Stimulated activated CD4-positive, alpha-beta T cell treated with anti-CD3 and anti-CD28 coated beads, Interleukin-2, amount 100 ng/mL, for 4 hours (primary cell): ENCODE results near the gene C1orf21.

Source experiments
- DNase-seq: peaks from one replicate; pipeline ENCODE4 v3.0.0-alpha.2; 2020; ENCODE audit warnings: low read depth

The C1orf21 gene

GRCh38 chr1:184387069-184387475 lies 243 bp downstream of the C1orf21 start:
- no peak for DNase-seq

- no peak for DNase-seq
Measured at GRCh38 chr1:184387476-184388318, 868 bp downstream of the C1orf21 start.

GRCh38 chr1:184388319-184388889 lies 1.6 kb downstream of the C1orf21 start:
- DNase-seq: no peak

- DNase-seq: no peak
Measured at GRCh38 chr1:184388971-184389370, 2.1 kb downstream of the C1orf21 start.

- no peak for DNase-seq
Measured at GRCh38 chr1:184389446-184389845, 2.6 kb downstream of the C1orf21 start.

GRCh38 chr1:184390889-184391288 lies 4.1 kb downstream of the C1orf21 start:
- DNase-seq: no peak

- no peak for DNase-seq
Measured at GRCh38 chr1:184392067-184392466, 5.2 kb downstream of the C1orf21 start.

DNA sequence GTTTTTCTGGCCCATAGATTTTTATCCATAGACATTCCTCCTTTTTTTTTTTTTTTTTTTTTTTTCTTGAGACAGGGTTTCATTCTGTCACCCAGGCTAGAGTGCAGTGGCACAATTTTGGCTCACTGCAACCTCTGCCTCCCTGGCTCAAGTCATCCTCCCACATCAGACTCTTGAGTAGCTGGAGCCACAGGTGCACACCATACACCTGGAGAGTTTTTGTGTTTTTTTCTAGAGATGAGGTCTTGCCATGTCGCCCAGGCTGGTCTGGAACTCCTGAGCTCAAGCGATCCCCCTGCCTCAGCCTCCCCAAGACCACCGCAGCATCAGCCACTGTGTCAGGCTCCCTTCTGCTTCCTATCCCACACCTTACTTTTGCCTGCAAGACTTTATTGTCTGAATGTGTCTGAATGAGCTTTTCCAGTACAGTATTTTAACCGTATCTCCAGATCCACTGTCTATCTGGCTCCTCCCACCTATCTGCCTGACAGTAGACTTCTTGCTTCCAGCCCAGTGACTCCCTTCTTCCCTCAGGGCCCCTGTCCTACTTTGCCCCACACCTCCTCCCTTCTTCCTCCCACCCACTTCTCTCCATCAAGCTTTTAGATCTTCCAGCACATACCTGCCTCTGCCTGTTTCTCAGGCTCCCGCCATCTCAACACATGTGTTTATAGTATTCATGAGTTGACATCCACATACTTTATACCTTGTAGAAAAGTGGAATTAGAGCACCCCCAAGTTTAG lies 6.1 kb downstream of the C1orf21 start:
- no peak for DNase-seq

DNA sequence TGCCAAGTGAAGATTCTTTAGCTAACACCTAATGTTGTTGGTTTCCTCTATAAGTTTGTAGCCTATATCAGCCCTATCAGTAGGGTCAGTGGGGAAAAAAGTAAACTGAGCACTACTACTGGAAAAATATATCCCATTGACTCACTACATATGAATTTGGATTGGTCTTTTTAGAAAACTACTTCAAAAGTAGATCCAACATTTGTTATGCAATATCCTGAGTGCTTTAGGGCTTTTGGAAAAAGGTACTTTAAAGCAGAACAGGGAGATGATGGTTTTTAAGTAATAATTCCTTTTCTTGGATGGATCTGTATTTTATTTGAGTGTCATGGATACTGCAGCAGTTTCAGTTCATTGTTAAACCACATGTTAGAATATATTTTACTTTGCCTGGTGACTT lies 7.1 kb downstream of the C1orf21 start:
- no peak for DNase-seq

DNA sequence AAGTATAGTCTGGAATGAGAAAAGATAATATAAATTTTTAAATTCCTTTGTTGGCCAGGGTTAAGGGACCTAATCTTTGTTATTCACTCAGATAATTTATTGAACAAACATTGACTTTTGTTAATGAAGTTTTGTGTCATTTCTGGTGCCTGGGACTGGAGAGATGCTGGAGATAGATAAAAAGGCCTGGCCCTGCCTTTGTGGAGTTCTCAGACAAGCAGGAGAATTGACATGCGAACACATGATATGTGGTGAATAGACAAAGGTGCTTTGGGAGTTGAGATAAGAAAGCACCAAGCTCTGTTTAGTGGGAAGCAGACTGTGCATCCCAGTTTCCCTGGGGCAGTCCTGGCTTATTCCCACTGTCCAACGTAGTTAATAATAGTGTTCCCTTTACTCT lies 8.5 kb downstream of the C1orf21 start:
- no peak for DNase-seq

DNA sequence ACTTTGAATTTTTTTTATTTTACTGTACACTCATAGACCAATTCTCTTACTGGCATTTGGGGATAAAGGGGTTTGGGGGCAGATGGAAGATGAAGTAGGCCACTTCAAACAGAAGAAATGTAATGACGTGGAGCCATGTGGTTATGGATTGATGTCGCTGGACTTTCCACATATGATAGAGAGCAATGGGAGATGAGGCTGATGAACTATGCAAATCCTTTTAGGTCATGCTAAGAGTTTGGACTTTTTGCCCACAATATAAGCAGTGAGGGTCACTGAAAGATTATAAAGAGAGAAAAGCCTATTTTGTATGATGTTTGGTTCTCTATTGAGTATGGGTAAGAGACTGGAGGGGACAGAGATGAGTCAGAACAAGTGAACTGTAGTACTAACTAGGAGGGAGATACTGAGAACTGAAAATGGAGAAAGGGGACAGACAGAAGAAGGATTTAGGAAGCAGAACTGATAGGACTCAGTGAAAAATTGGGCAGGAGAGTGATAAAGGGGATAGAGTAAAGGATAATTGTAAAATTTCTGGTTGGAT lies 9.2 kb downstream of the C1orf21 start:
- no peak for DNase-seq

GRCh38 chr1:184399192-184399847 lies 12.5 kb downstream of the C1orf21 start:
- DNase-seq: no peak

DNA sequence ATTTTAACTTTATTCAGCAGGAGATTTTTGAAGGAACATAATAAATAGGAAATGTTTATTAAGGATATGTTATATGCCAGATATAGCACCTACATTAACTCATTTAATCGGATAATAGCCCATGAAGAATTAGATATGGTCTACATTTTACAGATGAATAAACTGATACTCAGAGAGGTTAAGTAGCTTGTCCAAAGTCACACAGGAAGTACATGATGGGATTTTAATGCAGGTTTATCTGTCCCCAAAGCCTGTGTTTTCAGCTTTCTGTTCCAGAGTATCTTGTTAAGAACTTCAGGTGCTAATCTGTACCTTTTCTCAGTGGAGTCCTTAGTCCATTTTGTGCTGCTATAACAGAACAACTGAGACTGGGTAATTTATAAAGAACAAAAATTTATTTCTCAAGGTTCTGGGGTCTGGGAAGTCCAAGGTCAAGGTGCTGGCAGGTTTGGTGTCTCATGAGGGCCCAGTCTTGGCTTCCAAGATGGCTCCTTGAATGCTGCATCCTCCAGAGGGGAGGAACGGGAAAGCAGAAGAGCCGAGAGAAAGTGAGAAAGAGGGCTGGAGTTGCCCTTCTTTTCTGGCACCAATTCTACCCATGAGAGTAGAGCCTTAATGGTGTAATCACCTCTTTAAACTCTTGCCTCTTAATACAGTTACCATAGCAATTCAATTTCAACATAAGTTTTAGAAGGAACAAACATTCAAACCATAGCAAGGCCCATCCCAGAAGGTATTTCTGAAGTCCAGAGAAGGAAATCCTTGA lies 17.3 kb downstream of the C1orf21 start:
- no peak for DNase-seq

DNA sequence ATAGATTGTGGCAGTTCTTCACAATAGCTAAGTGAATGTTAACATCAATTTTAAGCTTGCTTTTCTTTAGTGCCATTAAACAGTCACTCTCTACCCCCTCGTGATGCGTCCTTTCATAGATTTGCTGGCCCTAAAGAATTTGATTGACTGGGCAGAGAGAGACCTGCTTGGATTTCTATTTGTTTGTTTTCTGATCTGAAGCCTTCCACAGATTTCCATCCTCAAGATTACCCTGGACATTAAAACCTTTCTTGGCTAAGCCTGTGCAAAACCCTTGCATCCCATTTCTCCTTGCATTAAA lies 17.8 kb downstream of the C1orf21 start:
- DNase-seq: no peak

DNA sequence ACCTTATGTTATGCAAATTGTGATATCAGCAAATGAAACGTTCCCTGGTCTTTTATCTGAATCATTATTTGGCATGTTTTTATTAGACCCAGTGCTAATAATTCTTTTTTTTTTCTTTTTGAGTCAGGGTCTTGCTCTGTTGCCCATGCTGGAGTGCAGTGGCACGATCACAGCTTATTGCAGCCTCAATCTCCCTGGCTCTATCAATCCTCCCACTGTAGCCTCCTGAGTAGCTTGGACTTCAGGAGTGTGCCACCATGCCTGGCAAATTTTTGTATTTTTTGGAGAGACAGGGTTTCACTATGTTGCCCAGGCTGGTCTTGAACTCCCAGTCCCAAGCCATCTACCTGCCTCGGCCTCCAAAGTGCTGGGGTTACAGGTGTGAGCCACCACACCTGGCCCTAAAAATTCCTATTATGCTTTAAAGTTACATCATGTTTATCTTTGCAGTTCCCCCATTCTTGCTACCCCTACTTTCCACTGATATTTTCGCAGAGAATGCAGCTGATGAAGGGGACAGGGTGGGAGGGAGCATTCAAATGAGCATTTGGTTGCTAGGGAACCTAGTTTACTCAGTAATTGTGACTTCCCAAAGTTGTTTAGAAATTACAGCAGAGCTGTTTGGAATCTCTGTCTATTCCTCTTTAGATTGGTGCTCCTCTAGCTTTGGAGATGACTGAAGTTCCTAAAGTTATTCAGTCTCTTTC lies 18.4 kb downstream of the C1orf21 start:
- no peak for DNase-seq

DNA sequence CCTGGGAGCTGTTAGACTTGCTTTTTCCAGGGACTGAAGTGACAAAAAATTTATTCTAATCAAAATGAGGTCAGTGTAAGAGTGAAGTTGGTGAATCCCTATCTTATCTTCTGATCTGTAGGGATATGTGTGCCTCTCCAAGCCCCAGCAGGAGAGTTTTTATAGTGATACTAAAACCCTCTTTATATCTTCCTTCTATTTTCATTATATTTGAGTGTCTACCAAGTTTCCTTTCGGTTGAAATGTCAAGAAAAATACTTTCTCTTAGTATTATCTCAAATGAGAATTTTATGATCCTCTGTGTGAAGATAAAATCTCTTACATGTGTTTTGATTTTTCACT lies 18.9 kb downstream of the C1orf21 start:
- DNase-seq: no peak

GRCh38 chr1:184406479-184406878 lies 19.6 kb downstream of the C1orf21 start:
- no peak for DNase-seq

- no peak for DNase-seq
Measured at GRCh38 chr1:184407816-184408510, 21.1 kb downstream of the C1orf21 start.

- DNase-seq: no peak
Measured at GRCh38 chr1:184408580-184408979, 21.8 kb downstream of the C1orf21 start.

DNA sequence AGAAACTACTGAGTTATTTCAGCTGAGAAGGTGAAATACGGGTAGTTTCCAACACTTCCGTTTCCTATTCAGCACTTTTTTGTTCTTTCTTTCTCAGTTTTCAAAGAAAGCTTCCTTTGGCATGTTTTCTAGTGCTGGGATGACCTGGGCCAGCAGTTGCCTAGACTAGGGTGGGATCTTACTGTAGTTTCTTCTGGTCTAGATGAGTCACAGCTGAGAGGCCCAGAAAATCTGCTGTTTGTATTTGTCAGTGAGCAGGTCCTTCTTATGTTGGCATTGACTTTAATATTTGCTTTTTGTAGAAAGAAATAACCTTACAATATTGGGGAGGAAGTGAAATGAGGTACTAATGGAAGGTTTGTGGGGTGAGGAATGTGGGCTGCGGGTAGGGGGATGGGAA lies 22.2 kb downstream of the C1orf21 start:
- DNase-seq: no peak

DNA sequence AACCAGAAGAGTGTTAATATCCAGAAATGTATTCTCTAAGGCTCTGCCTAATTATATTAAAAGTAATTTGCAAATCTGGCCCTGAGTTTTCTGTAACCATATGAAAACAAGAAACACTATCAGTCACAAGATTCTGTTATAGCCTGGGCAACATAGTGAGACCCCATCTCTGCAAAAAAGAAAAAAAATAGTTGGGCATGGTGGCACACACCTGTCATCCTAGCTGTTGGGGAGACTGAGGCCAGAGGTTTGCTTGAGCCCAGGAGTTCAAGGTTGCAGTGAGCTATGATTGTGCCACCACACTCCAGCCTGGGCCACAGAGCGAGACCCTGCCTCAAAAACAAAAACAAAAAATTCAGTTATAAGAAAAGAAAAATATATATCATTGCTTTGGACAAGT lies 25.6 kb downstream of the C1orf21 start:
- no peak for DNase-seq
